Measurements from ENCODE around the gene CCSER2. TPM values are rescaled to one million over a fixed set of nuclear protein-coding genes. Genes with fewer than 3 reads are reported as not detected.

Gene CCSER2
- total RNA-seq, 4 donors from 2014 or later = 50.1 to 71.0 (median 58.4) TPM

DNA sequence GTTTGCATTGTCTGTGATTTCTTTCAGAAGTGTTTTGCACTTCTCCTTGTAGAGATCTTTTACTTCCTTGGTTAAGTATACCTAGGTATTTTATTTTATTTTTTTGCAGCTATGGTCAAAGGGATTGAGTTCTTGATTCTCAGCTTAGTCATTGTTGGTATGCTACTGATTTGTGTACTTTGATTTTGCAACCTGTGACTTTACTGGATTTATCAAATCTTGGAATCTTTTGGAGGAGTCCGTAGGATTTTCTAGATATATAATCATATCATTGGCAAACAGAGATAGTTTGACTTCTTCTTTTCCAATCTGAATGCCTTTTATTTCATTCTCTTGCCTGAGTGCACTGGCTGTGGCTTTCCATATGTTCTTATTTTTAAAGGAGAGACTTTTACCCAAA is 41.9 kb downstream of the CCSER2 start:
- Histone ChIP-seq H3K36me3 (peaks cover 0 to 4% of the 10 kb centered on the region in 2 donors), H3K4me3 (replicated peaks in 1 of 3) (no peak overlapping the region), H3K27me3 (no peaks in the 10 kb centered on the region), H3K9me3 (no peaks in the 10 kb centered on the region), H3K27ac (no peak overlapping the region), H3K4me1 (no peaks in the 10 kb centered on the region)
- TF ChIP-seq POLR2A (IDR thresholded peaks at IDR 0.05) = no peak
- TF ChIP-seq, protein P1, sequence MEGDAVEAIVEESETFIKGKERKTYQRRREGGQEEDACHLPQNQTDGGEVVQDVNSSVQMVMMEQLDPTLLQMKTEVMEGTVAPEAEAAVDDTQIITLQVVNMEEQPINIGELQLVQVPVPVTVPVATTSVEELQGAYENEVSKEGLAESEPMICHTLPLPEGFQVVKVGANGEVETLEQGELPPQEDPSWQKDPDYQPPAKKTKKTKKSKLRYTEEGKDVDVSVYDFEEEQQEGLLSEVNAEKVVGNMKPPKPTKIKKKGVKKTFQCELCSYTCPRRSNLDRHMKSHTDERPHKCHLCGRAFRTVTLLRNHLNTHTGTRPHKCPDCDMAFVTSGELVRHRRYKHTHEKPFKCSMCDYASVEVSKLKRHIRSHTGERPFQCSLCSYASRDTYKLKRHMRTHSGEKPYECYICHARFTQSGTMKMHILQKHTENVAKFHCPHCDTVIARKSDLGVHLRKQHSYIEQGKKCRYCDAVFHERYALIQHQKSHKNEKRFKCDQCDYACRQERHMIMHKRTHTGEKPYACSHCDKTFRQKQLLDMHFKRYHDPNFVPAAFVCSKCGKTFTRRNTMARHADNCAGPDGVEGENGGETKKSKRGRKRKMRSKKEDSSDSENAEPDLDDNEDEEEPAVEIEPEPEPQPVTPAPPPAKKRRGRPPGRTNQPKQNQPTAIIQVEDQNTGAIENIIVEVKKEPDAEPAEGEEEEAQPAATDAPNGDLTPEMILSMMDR (IDR thresholded peaks at IDR 0.05) = no peak
- DNase-seq = no peak
- 96 to 98% methylated on average over 1 of the region's 1 CpG for WGBS, 2 donors
- intact Hi-C loops (cut with DNase I) = loop anchor here (5.0 kb wide), 1 partner anchor 167 kb away; no protein-coding TSS in a partner anchor

DNA sequence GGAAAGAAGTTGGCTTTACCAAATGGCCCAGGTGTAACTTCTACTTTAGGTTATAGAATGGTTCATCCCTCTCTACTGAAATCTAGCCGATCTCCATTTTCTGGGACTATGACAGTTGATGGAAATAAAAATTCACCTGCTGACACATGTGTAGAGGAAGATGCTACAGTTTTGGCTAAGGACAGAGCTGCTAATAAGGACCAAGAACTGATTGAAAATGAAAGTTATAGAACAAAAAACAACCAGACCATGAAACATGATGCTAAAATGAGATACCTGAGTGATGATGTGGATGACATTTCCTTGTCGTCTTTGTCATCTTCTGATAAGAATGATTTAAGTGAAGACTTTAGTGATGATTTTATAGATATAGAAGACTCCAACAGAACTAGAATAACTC is 43.6 kb downstream of the CCSER2 start:
- Histone ChIP-seq H3K9me3 (no peaks in the 10 kb centered on the region), H3K4me3 (replicated peaks in 1 of 3) (no peak overlapping the region), H3K4me1 (no peaks in the 10 kb centered on the region), H3K27ac (no peak overlapping the region), H3K36me3 (peaks cover 0 to 4% of the 10 kb centered on the region in 2 donors), H3K27me3 (no peaks in the 10 kb centered on the region)
- DNase-seq = no peak
- WGBS, 2 donors = 93 to 94% methylated on average over 2 of the region's 2 CpGs
- intact Hi-C loops (cut with DNase I) = loop anchor here (5.0 kb wide), 1 partner anchor 165 kb away; no protein-coding TSS in a partner anchor
- TF ChIP-seq, protein P1 (IDR thresholded peaks at IDR 0.05) = no peak
- no peak for TF ChIP-seq POLR2A (IDR thresholded peaks at IDR 0.05)

- intact Hi-C loops (cut with DNase I) = loop anchor here (5.0 kb wide), 1 partner anchor 164 kb away; no protein-coding TSS in a partner anchor
- Histone ChIP-seq H3K36me3 (peaks cover 0 to 4% of the 10 kb centered on the region in 2 donors), H3K27me3 (no peaks in the 10 kb centered on the region), H3K9me3 (no peaks in the 10 kb centered on the region), H3K4me1 (no peaks in the 10 kb centered on the region), H3K4me3 (replicated peaks in 1 of 3) (no peak overlapping the region), H3K27ac (no peak overlapping the region)
- 95 to 99% methylated on average over 2 of the region's 2 CpGs for WGBS, 2 donors
- TF ChIP-seq, protein P1 (IDR thresholded peaks at IDR 0.05) = no peak
- TF ChIP-seq POLR2A (IDR thresholded peaks at IDR 0.05) = no peak
- no peak for DNase-seq
Observed at GRCh38 chr10:84373000-84373399, 44.6 kb downstream of the CCSER2 start.

- Histone ChIP-seq H3K36me3 (peaks cover 0 to 4% of the 10 kb centered on the region in 2 donors), H3K4me1 (no peaks in the 10 kb centered on the region), H3K27ac (no peak overlapping the region), H3K9me3 (no peaks in the 10 kb centered on the region), H3K27me3 (no peaks in the 10 kb centered on the region), H3K4me3 (replicated peaks in 1 of 3) (no peak overlapping the region)
- DNase-seq = no peak
- 61 to 62% methylated on average over 2 of the region's 2 CpGs for WGBS, 2 donors
- intact Hi-C loops (cut with DNase I) = loop anchor here (5.0 kb wide), 1 partner anchor 163 kb away; no protein-coding TSS in a partner anchor
- TF ChIP-seq, protein P1 (IDR thresholded peaks at IDR 0.05) = no peak
- no peak for TF ChIP-seq POLR2A (IDR thresholded peaks at IDR 0.05)
Observed at GRCh38 chr10:84374455-84374854, 46.1 kb downstream of the CCSER2 start.

GRCh38 chr10:84375011-84375410 is 46.6 kb downstream of the CCSER2 start:
- peak; percentile 26 to 37 for DNase-seq
- Histone ChIP-seq H3K9me3 (no peaks in the 10 kb centered on the region), H3K27me3 (no peaks in the 10 kb centered on the region), H3K4me1 (no peaks in the 10 kb centered on the region), H3K27ac (no peak overlapping the region), H3K36me3 (peaks cover 0 to 4% of the 10 kb centered on the region in 2 donors), H3K4me3 (replicated peaks in 1 of 3) (no peak overlapping the region)
- TF ChIP-seq, protein P1 (IDR thresholded peaks at IDR 0.05) = peak; percentile 18 to 86 (median 67)
- no peak for TF ChIP-seq POLR2A (IDR thresholded peaks at IDR 0.05)
- intact Hi-C loops (cut with DNase I) = no loop called here

Data from thyroid gland (tissue), 4 donors.